Neutrophil (primary cell): ENCODE results near the gene OTUD5.
A peak's percentile ranks its signal among the peaks of the same experiment; 100 is the strongest.

Experiments
- H3K27ac ChIP-seq: fragments of 200-600 bp; sonication (generic); 2 replicates; pipeline ENCODE4 v1.5.1; 2016; ENCODE audit warnings: mild to moderate bottlenecking, moderate library complexity
- H3K27me3 ChIP-seq: fragments of 200-600 bp; sonication (generic); 2 replicates; pipeline ENCODE4 v1.6.0; 2016; ENCODE audit warnings: mild to moderate bottlenecking
- H3K36me3 ChIP-seq: fragments of 200-600 bp; sonication (generic); 2 replicates; pipeline ENCODE4 v1.5.1; 2017
- H3K4me1 ChIP-seq, 2 experiments: fragments of 200-600 bp in 1 of 2; sonication (generic) in 1 of 2; 1 replicate in 1 of 2; 2 replicates in 1 of 2; pipeline versions ENCODE4 v1.5.1 to v1.6.1; 2013 to 2016; ENCODE audit warnings: low read depth in 1 of 2, low read length in 1 of 2, mild to moderate bottlenecking in 1 of 2, moderate library complexity in 1 of 2; ENCODE audit not compliant: control insufficient read depth in 1 of 2, insufficient read depth in 1 of 2
- H3K4me3 ChIP-seq, 2 experiments: fragments of 200-600 bp in 1 of 2; sonication (generic) in 1 of 2; 1 replicate in 1 of 2; 2 replicates in 1 of 2; pipeline ENCODE4 v1.5.1; 2013 to 2016; ENCODE audit warnings: low read depth in 1 of 2, low read length in 1 of 2, mild to moderate bottlenecking in 1 of 2, moderate library complexity in 1 of 2
- H3K9me3 ChIP-seq: fragments of 200-600 bp; sonication (generic); 2 replicates; pipeline ENCODE4 v1.5.1; 2016
- CTCF ChIP-seq: fragments of 200-600 bp; sonication (generic); IDR thresholded peaks from 2 replicates; pipeline ENCODE4 v1.5.1; 2016; ENCODE audit warnings: antibody characterized with exemption

Gene OTUD5

GRCh38 chrX:48911412-48912182, 45.8 kb downstream of the OTUD5 start, which contains the start of gene SLC35A2:
Gene SLC35A2 (minus strand): TSS chrX:48911646. CDS start chrX:48911636, 10 bp downstream.
- Histone ChIP-seq H3K9me3 (no peaks in the 10 kb centered on the region), H3K27me3 (no peaks in the 10 kb centered on the region), H3K4me1 (peaks cover 34 to 39% of the 10 kb centered on the region in 2 experiments), H3K36me3 (peaks cover 41% of the 10 kb centered on the region), H3K27ac (peak within 1 kb of the TSS; percentile 88), H3K4me3 (peak within 1 kb of the TSS; percentile 69 to 76)
- peak; percentile 9 for TF ChIP-seq CTCF

- Histone ChIP-seq H3K4me1 (peaks cover 32 to 36% of the 10 kb centered on the region in 2 experiments), H3K27ac (peak overlapping the region; percentile 88), H3K36me3 (peaks cover 41% of the 10 kb centered on the region), H3K4me3 (peak overlapping the region; percentile 69 to 76), H3K27me3 (no peaks in the 10 kb centered on the region), H3K9me3 (no peaks in the 10 kb centered on the region)
- no peak for TF ChIP-seq CTCF
Observed at GRCh38 chrX:48910926-48911411, 46.4 kb downstream of the OTUD5 start.

- H3K27ac ChIP-seq = peak overlapping the region; percentile 68
- no peaks in the 10 kb centered on the region for H3K27me3 ChIP-seq
- no peak overlapping the region for H3K4me3 ChIP-seq
- H3K4me1 ChIP-seq = peaks cover 32 to 36% of the 10 kb centered on the region in 2 experiments
- peaks cover 40% of the 10 kb centered on the region for H3K36me3 ChIP-seq
- no peak for TF ChIP-seq CTCF
- no peaks in the 10 kb centered on the region for H3K9me3 ChIP-seq
Observed at GRCh38 chrX:48909703-48910294, 47.6 kb downstream of the OTUD5 start.

GRCh38 chrX:48908600-48908999, 48.8 kb downstream of the OTUD5 start:
- H3K27me3 ChIP-seq = no peaks in the 10 kb centered on the region
- H3K4me3 ChIP-seq = no peak overlapping the region
- H3K36me3 ChIP-seq = peaks cover 33% of the 10 kb centered on the region
- H3K27ac ChIP-seq = peak overlapping the region; percentile 68
- H3K9me3 ChIP-seq = no peaks in the 10 kb centered on the region
- TF ChIP-seq CTCF = no peak
- peaks cover 32 to 36% of the 10 kb centered on the region in 2 experiments for H3K4me1 ChIP-seq

GRCh38 chrX:48905090-48905790, 52.2 kb downstream of the OTUD5 start:
- no peak for TF ChIP-seq CTCF
- H3K9me3 ChIP-seq = no peaks in the 10 kb centered on the region
- peaks cover 42% of the 10 kb centered on the region for H3K36me3 ChIP-seq
- no peak overlapping the region for H3K4me3 ChIP-seq
- H3K27me3 ChIP-seq = no peaks in the 10 kb centered on the region
- no peak overlapping the region for H3K27ac ChIP-seq
- H3K4me1 ChIP-seq = peaks cover 15 to 17% of the 10 kb centered on the region in 2 experiments
